Urinary bladder (tissue), 4 donors: ENCODE data around the gene TAB3. TPM values are rescaled to one million over a fixed set of nuclear protein-coding genes. Genes with fewer than 3 reads are reported as not detected.
A peak's percentile ranks its signal among the peaks of the same experiment; 100 is the strongest.

ENCODE experiments used
- DNase-seq: peaks from one replicate; pipeline ENCODE4 v3.0.0-alpha.2; 2015; ENCODE audit errors: extremely low spot score
- H3K27ac ChIP-seq: one replicate; pipeline ENCODE4 v1.5.1; 2013; ENCODE audit warnings: low read depth, mild to moderate bottlenecking, moderate library complexity
- H3K36me3 ChIP-seq: one replicate; pipeline ENCODE4 v1.6.1; 2013; ENCODE audit warnings: mild to moderate bottlenecking, moderate library complexity; ENCODE audit not compliant: insufficient read depth
- H3K4me1 ChIP-seq: one replicate; pipeline ENCODE4 v1.6.1; 2013; ENCODE audit warnings: mild to moderate bottlenecking, moderate library complexity; ENCODE audit not compliant: insufficient read depth
- H3K4me3 ChIP-seq: one replicate; pipeline ENCODE4 v1.5.1; 2013; ENCODE audit warnings: low read depth, low read length
- WGBS: extraction: QIAGEN DNeasy Blood & Tissue Kit; methylation state at CpG from one replicate; pipeline ENCODE4 v1.1.7; 2013; 5-methylcytosine and 5-hydroxymethylcytosine counted together
- polyA plus RNA-seq: library from polyadenylated mRNA; stranded (reverse); fragments of 200-250 nt; gene quantifications from one replicate; pipeline ENCODE4 v1.2.3, GENCODE V29; 2013
- total RNA-seq: library from RNA; depleted of rRNA; stranded (reverse); fragments of >200 nt; gene quantifications from one replicate; pipeline ENCODE4 v1.2.3, GENCODE V29; 2014
- donor health status: healthy with polysubstance abuse.
- donor health status: healthy.

The TAB3 gene
- total and polyA plus RNA-seq, 2 donors, result 10.1 to 17.5 TPM

DNA sequence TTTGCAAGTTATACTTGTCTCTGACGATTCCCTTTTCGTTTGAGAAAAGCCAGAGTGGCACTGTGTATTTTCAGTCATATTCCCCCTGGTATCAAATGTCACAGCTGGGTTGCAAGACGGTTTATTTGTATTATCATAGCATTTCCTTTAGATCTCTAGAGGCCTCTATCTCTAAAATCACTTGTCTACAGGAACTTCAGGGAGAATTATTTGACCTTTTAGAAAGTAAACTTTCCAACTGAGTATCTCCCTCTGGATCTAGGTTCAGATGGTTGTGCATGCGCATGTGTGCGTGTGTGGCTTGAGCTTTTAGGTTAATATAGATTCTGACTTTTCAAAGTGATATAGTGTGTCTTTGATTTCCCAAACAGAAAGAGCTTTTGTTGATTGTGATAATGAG lies 15.1 kb upstream of the TAB3 start:
- WGBS, result 23% methylated on average over 5 of the region's 5 CpGs
- Histone ChIP-seq H3K4me1 (no peaks in the 10 kb centered on the region), H3K27ac (no peak overlapping the region), H3K4me3 (no peak overlapping the region), H3K36me3 (no peaks in the 10 kb centered on the region)
- no peak for DNase-seq

DNA sequence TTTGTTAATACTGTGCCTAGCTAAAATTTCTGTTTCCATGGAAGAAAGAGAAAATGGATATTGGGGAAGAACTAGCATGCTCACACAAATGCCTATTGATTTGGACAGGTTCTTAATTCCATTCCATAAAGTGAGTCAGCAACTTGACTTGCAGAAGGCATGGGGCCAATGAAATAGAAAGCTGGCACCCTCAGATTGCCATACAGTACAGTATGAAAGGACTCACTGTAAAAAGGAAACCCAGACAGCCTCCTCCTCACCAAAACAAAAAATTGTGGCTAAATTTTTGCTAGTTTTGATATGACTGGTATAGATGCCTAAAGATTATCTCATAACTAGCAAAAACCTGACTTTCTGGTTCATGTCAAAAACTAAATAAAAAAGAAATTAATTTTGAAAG lies 11.2 kb upstream of the TAB3 start:
- Histone ChIP-seq H3K4me1 (no peaks in the 10 kb centered on the region), H3K36me3 (no peaks in the 10 kb centered on the region), H3K4me3 (no peak overlapping the region), H3K27ac (no peak overlapping the region)
- DNase-seq, result no peak

DNA sequence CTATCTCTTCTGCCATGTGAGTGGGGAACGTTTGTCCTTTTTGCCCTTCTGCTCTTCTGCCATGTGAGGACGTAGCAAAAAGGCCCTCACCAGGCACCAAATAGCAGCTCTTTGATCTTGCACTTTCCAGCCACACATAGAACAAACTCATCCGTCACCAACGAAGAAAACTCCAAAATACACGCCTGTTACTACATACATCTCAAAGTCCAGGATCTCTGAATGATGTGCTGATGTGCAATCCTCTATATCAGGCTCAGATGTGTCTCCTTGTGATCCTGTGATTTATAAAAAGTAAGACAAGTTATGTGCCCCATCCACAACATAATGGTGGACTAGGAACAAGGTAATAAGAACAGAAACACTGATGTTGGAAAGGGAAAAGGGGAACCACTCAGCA lies 9.8 kb upstream of the TAB3 start:
- no peak overlapping the region for H3K27ac ChIP-seq
- 78% methylated on average over 5 of the region's 5 CpGs for WGBS
- H3K4me3 ChIP-seq, result no peak overlapping the region
- H3K4me1 ChIP-seq, result no peaks in the 10 kb centered on the region
- no peaks in the 10 kb centered on the region for H3K36me3 ChIP-seq
- DNase-seq, result no peak

DNA sequence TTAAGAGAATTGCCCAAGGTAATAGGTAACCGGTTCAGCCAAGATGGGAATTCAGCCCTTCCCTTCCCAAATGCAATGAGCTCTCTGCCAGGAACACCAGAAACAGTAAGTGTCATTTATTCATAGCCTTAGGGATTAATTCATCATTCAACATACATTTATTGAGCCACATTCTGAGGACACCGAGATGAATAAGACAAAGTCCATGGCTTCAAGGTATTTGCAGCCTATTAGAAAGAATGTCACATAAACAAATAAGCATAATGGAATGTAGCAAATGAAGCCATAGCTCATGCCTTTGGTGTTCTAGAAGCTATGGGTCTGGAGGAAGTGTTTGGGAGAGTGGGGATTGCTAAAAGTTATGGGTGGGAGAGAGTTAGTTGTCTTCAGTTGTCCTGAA lies 6.3 kb upstream of the TAB3 start:
- no peak for DNase-seq
- Histone ChIP-seq H3K27ac (no peak overlapping the region), H3K36me3 (no peaks in the 10 kb centered on the region), H3K4me3 (no peak overlapping the region), H3K4me1 (no peaks in the 10 kb centered on the region)
- WGBS, result 77% methylated on average over 2 of the region's 2 CpGs

DNA sequence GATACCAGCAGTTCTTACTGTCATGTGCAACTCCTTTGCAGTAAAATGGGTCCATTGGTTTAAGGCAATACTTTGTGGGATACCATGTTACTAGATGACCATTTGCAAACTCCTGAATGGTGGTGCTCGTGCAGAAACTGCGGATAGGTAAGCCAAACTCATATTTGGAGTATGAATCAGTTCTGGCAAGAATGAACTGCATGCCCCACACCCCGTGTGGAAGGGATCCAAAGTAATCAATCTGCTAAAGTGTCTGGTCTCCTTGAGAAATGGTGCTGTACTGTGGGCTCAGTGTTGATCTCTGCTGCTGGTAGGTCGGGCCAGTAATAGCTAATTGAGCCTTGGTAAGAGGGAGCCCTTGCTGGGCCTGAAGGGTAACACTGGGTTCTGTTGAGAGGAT lies 4.2 kb upstream of the TAB3 start:
- Histone ChIP-seq H3K27ac (no peak overlapping the region), H3K36me3 (no peaks in the 10 kb centered on the region), H3K4me3 (no peak overlapping the region), H3K4me1 (no peaks in the 10 kb centered on the region)
- DNase-seq, result no peak
- WGBS, result 78% methylated on average over 4 of the region's 4 CpGs

DNA sequence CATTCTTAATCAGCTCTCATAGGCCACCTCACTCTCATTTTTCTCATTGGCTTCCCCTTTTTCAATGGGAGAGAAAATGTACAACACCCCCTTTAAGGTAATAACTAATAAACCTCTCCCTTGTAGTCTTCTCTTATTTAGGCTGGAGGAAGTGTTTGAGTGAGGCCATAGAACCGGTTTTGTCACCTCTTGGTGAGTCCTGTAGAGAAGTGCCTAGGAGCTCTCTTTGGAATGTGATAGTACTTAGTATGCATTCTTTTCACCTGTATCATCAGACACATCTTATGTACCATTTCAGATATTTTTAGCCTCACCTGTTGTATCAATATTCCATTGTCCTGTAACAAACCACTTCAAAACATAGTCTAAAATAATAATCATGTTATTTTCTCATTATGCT lies 3.5 kb upstream of the TAB3 start:
- Histone ChIP-seq H3K4me1 (no peaks in the 10 kb centered on the region), H3K27ac (no peak overlapping the region), H3K36me3 (no peaks in the 10 kb centered on the region), H3K4me3 (no peak overlapping the region)
- 56% methylated on average over 1 of the region's 1 CpG for whole genome bisulfite sequencing
- DNase-seq, result no peak

DNA sequence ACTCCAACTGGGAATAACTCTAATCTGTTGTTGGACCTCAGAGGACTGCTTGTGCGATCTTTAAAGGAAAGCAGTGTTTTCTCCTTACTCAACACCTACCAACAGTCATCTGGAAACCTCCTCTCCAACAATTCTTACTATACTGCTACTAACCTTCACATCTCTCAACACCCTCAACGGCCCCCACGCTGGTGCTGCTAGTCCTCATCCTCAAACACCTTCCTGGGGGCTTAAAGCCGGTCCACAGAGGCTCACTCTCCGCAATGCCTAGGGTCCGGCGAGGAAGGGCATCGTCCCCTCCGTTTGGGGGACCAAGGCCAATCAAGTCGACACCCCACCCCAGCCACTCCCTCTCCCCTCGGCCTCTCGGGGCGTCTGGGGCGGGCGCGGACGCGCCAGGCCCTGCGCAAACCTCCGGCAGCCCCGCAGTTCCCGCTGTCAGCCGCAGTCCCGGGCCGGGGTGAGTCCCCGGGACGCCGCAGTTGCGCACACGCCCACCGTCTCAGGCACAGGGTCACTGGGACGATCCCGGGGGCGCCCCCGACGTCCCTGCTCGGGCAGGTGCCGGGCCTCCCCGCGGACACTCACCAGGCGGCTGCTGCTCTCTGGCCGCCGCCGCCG lies 418 bp downstream of the TAB3 start:
- 0% methylated on average over 45 of the region's 45 CpGs for WGBS
- peak overlapping the region; percentile 87 for H3K4me3 ChIP-seq
- DNase-seq, result no peak
- H3K4me1 ChIP-seq, result no peaks in the 10 kb centered on the region
- H3K27ac ChIP-seq, result peak overlapping the region; percentile 50
- no peaks in the 10 kb centered on the region for H3K36me3 ChIP-seq

DNA sequence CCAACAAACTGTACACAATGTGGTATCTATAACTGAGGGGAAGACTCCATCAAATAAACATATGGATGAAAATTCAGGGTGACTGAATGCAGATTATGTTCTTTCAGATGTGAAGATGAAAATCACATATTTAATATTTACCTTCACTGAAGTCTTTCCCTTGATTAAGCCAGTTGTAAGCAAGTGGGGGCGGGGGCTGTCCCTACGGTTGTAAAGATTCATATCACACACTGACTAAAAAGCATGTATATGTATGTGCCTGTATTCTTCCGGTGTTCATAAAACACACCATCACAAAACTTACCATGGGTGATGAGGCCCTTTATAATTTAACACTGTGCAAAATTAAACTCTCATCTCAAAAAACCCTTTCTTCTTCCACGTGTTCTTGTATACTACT lies 1.3 kb downstream of the TAB3 start:
- no peak overlapping the region for H3K27ac ChIP-seq
- H3K36me3 ChIP-seq, result no peaks in the 10 kb centered on the region
- H3K4me1 ChIP-seq, result no peaks in the 10 kb centered on the region
- H3K4me3 ChIP-seq, result peak overlapping the region; percentile 87
- DNase-seq, result no peak
- WGBS, result 60% methylated on average over 4 of the region's 4 CpGs

DNA sequence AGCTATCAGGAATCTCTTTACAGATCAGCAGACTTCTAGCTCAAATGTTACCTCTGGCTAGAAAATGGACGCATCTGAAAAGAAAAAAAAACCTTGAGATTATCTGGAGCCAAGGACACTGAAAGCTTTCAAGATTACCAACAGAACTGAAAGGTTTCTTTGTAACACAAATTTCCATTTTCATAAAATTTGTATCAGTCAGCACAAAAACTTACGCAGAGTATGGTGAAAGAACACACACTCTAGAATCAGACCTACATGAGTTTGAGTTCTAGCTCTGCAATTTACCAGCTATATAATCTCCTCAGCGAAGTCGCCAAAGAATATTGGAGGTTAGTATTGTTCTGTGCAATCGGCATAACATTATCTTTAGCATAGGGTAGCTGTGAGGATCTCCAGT lies 1.8 kb downstream of the TAB3 start:
- no peak overlapping the region for H3K4me3 ChIP-seq

DNA sequence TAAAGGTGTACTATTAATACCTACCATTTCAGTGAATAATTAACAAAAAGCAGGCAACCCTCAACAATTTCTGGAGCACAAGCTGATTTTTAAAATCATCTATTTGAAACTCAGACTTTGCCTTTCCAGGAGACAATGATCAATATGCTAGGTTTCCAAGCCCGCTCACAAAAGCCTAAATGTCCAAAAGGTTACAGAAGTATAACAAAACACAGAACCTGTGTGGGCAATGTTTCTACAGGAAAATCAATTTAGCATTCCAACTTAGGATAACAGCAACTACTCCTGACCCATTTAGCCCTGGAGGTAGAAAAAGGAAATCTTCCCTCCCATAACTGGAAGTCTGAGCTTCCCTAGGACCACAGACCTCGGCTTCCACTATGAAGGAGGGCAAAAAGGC lies 3.9 kb downstream of the TAB3 start:
- H3K27ac ChIP-seq, result no peak overlapping the region
- no peak for DNase-seq
- WGBS, result 97% methylated on average over 2 of the region's 2 CpGs
- H3K4me3 ChIP-seq, result no peak overlapping the region
- no peaks in the 10 kb centered on the region for H3K4me1 ChIP-seq
- H3K36me3 ChIP-seq, result no peaks in the 10 kb centered on the region

More for the DNA sequence above, 1.8 kb downstream of the TAB3 start:
- no peak for DNase-seq
- no peaks in the 10 kb centered on the region for H3K4me1 ChIP-seq
- whole genome bisulfite sequencing, result 89% methylated on average over 5 of the region's 5 CpGs
- no peaks in the 10 kb centered on the region for H3K36me3 ChIP-seq
- H3K27ac ChIP-seq, result no peak overlapping the region

DNA sequence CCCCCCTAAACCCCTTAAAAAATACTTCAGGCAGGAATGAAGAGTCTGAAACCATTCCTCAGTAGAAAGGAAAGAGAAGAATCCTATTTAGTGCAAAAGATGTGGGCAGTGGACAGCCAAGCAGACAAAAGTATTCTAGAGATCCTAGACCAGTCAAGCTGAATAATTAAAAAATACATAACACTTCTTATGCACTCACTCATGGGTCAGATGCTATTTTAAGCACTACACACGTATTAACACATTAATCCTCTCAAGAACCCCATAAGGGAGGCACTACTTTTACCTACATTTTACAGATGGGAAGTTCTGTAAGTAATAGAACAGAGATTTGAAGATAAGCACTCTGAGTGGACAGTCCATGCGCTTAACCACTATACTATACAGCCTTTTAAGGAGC lies 5.9 kb downstream of the TAB3 start:
- no peak overlapping the region for H3K4me3 ChIP-seq
- H3K4me1 ChIP-seq, result no peaks in the 10 kb centered on the region
- WGBS, result 76% methylated on average over 2 of the region's 2 CpGs
- DNase-seq, result no peak
- no peak overlapping the region for H3K27ac ChIP-seq
- no peaks in the 10 kb centered on the region for H3K36me3 ChIP-seq

DNA sequence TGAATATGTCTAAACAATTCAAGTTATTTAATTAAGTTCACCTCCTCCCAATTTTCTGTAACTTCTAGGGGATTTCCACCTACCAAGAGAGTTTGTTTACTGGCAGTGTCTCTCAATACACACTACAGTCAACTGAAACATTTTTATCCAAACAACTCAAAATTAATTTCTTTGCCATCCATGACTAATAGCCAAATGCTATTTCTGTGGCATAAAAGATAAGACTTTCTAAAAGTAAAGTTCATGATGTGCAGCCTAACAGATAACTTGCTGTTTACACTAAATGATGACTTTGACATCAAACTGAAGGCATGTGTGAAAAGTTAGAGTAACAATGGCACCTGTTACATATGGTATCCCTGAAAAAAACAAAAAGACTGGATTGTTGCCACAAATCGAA lies 7.3 kb downstream of the TAB3 start:
- Histone ChIP-seq H3K27ac (no peak overlapping the region), H3K4me3 (no peak overlapping the region), H3K4me1 (no peaks in the 10 kb centered on the region), H3K36me3 (no peaks in the 10 kb centered on the region)
- no peak for DNase-seq
- WGBS, result 99% methylated on average over 1 of the region's 1 CpG

DNA sequence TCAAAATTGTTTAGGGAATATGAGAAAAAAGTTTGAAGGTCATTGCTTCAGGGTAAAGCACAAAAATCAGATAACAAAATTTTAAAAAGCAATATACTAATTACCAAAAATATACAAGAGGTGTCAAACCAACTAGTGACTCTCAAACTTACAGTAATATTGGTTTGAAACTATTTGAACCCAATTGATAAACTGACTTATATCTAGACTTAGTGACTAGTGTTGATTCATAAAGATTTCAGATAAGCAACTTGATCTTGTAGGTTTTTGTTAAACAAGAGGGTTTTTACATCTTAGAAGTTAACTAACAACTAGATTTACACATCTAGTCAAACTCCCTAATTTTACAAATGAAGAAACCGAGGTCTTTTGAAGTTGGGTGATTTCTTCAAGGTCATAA lies 7.7 kb downstream of the TAB3 start:
- no peak for DNase-seq
- WGBS, result 89% methylated on average over 1 of the region's 1 CpG
- H3K36me3 ChIP-seq, result no peaks in the 10 kb centered on the region
- no peak overlapping the region for H3K27ac ChIP-seq
- H3K4me1 ChIP-seq, result no peaks in the 10 kb centered on the region
- no peak overlapping the region for H3K4me3 ChIP-seq

DNA sequence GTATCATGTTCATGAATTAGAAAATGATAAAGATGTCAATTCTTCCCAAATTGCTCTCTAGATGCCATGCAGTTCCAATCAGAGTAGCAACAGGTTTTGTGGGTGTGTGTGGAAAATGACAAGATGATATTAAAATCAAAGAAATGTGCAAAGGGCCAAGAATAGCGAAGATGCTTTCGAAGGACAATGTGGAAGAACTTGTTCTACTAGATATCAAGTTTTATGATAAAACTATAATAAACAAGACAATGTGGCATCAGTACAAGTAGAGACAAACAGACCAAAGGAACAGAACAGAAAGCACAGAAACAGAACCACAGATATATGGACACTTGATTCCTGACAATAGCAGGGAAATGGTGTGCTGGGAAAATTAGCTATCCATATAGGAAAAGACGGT lies 9.0 kb downstream of the TAB3 start:
- H3K4me3 ChIP-seq, result no peak overlapping the region
- H3K4me1 ChIP-seq, result no peaks in the 10 kb centered on the region
- no peak for DNase-seq
- 91% methylated on average over 3 of the region's 3 CpGs for WGBS
- no peak overlapping the region for H3K27ac ChIP-seq
- H3K36me3 ChIP-seq, result no peaks in the 10 kb centered on the region

DNA sequence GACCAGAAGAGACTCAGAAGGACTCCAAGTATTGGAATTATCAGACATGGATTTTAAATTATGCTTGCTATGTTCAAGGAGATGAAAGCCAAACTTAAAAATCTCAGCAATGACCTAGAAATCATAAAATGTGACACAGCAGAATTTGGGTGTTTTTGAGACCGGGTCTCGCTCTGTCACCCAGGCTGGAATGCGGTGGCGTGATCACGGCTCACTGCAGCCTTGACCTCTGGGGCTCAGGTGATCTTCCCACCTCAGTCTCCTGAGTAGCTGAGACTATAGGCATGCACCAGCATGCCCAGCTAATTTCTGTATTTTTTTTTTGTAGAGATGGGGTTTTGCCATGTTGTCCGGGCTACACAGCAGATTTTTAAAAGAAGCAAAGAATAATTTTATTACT lies 12.7 kb downstream of the TAB3 start:
- H3K36me3 ChIP-seq, result no peaks in the 10 kb centered on the region
- DNase-seq, result no peak
- WGBS, result 89% methylated on average over 6 of the region's 6 CpGs
- no peak overlapping the region for H3K27ac ChIP-seq
- no peaks in the 10 kb centered on the region for H3K4me1 ChIP-seq
- no peak overlapping the region for H3K4me3 ChIP-seq
